T follicular helper cell (primary cell): Measurements from ENCODE around the gene ABHD15.
A peak's percentile ranks its signal among the peaks of the same experiment; 100 is the strongest.

ENCODE experiments used
- DNase-seq: peaks from one replicate; pipeline ENCODE4 v3.0.0-alpha.2; 2020; ENCODE audit warnings: low read depth

Gene ABHD15

DNA sequence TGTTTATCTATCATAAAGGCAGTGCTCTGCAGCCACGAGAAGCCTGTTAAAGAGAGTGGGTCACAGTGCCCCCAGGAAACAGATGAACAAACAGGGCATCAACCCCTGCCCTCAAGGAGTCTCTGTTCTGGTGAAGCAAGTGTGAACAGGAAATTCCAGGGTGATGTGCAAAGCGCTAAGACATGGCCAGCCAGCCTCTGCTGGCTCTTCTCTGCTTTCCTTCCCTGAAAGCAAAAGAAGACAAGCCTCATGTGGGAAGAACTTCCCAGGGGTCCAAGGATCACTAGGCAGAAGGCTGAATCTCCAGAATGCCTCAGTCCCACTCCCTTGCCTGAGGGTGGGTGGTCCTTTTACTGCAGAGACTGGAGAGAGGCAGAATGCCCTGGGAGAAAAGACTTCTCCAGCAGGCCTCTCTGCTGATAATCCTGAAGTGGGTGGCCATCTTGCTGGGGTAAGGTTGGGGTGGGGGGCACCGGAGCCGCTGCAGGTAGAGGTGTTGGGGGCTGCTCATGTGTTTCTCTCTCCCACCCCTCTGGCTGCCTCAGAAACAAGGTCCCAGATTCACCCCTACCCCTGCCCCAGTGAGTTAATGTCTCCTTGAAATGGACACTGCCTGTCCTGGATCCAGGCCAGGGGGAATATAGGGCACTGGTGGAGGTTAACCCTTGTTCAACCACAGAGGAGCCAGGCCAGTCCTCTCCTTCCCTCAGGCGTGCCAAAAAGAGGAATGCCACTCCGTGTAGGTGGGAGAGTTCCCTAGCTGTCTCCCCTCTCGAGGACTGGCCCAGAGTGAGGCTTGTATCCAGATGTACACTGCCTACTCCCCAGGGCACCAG lies 28.5 kb upstream of the ABHD15 start:
- DNase-seq, result no peak

DNA sequence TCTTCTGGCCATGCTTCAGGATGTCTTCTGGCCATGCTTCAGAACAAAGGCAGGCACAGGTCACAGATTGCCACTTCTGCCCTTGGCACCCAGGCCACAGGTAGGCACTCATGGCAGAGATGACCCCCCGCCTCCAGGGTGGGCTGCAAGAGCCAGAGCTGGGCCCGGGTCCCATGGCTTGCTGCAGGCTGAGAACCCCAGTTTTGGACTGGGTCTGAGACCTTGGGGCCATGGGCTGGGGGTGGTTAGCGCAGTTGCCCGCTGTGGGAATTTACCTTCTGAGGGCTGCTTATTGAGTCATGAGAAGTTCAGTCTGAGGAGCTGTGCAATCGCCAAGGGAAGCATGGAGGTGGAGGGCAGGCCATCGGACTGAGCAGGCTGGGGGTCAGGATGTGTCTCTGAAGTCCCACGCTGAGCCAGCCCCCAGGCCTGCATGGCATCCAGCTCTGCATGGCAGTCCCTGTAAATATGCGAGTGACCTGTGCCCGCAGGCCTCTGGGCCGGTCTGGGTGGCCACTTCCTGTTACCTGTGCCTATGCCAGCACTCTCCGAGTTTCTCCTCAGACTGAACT lies 27.8 kb upstream of the ABHD15 start:
- DNase-seq, result no peak

DNA sequence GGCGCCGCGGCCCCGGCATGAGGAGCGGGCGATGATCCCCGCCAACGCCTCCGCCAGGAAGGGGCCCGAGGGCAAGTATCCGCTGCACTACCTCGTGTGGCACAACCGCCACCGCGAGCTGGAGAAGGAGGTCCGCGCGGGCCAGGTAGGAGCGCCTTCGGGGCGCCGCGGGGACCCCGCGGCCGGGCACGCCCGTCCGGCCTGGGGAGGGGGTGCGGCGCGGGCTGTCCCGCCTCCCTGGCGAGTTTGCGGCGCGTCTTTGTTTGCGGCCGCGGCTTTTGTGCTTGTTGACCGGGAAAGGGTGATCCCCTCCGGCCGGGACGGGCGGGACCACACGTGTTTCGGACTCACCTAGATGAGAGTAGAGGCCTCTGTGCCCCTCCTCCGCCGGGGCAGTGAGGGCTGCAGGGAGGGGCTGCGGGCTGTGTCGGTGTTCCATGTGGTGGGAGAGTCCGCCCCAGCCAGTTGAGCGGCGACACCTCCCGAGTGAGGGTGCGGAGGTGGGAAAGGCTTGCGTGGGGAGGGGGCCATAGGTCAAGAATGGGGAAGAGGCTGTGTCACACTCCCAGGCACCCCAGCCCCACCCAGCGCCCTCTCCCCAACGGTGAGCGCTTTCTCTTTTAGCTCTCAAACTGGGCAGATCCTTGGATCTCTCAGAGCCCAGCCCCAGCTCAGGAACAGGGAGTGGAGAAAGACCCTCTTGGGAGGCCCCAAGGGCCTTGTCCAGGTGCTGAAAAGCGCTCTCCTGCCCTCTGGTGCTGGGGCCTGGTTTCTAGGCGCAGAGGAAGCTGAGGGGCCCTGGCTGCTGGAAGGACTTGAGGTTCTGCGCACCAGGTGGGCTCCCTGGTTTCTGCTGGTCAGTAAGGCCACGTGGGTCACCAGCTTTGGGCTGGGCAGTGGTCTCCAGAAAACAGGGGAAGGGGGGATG lies 27.0 kb upstream of the ABHD15 start:
- no peak for DNase-seq

DNA sequence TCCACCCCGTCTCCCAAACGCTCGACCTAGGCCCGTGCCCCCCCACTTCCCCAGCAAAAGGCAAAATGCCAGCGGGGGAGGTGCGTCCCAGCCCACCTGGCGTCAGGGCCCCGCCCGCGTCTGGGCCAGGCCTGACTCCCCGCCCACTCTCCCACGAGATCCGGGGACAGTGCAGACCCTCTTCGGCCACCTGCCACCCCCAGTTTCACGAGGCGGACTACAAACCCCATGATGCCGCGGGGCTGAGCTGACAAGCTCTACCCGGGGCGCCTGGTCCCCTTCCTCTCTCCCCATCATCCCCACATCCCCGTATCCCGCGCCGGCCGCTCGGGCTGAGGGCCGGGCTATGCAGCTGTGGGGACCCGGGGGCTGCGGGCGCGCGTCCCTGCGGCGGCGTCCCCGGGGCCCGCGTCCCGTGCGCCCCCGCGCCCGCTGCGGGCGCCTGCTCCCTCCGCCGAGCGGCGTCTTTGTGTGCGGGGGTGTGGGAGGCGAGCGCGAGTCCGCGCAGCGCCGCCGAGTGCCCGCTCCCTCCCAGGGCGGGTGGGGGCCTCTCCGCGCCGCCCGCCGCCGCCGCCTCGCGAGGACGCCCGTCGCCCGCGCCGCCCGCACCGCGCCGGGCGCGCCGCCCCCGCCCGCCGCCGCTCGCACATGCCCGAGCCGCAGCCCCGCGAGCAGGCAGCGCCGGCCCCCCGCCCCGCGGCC lies 26.2 kb upstream of the ABHD15 start, which contains the start of gene ANKRD13B:
Gene ANKRD13B (plus strand): TSS at position 283 of the 702 bp plus-strand sequence. CDS start 490 bp downstream, outside the sequence.
- DNase-seq, result no peak

DNA sequence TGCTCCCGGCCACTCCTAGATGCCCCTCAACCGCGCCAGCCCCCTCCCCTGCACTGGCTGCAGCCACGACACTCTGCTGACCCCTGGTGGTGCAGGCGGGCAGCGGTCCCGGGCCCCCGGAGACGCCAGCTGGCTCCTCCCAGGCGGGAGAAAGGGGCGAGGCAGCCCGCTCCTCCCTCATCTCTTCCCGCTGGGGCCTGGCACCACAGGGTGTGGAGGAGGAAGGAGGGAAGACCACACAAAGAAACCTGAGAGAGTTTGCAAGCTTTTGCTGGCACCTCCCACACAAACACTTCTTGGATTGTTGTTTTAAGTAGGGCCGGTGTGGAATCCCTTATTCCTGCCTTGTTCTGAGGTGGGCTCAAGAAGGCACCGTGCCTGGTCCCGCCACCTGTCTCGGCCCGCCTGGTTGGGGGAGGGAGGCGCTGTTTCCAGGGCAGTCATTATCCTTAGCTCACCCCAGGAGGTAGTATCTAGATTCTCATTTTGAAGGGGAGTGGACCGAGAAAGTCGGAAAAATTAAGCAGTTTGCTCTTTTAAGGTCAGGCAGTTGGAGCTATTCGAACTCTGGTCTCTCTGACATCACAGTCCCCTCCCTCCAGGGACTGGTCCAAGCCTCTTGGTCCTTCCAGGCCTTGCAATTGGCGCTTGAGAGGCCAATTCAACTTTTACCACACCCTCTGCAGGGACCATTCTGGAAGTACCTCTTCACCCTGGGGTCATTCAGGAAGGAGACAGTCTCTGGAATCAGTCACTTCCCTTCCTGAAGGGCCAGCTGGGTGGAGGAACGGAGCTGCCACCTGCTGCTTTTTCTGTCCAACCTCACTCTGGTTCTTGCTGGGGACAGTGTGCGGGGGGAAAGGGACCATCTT lies 25.1 kb upstream of the ABHD15 start:
- DNase-seq, result peak; percentile 62

DNA sequence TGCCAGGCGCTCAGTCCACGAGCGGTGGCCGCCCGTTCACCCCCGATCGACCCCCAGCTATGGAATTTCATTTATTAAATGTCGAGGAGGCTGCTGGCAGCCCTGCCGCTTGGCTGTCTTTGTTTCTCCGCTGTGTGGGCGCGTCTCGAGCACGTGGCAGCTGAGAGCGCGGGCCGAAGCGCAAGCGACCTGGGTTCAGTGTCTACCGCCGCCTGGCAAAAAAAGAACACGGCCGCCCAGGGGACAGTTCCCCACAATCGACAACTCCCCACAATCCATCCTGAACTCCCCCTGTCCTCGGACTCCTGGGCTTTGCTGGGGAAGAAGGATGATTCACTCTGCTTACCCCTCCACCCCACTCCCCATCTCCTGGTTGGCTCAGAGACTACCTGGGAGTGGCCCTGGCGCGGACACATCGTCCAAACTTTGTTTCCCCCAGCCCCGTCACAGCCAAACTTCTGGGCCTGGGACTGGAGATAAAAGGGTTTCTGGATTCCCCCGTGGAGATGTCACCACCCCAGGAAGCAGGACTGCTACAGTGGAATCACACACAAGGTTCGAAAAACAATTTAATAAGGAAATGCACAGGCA lies 24.4 kb upstream of the ABHD15 start:
- no peak for DNase-seq

DNA sequence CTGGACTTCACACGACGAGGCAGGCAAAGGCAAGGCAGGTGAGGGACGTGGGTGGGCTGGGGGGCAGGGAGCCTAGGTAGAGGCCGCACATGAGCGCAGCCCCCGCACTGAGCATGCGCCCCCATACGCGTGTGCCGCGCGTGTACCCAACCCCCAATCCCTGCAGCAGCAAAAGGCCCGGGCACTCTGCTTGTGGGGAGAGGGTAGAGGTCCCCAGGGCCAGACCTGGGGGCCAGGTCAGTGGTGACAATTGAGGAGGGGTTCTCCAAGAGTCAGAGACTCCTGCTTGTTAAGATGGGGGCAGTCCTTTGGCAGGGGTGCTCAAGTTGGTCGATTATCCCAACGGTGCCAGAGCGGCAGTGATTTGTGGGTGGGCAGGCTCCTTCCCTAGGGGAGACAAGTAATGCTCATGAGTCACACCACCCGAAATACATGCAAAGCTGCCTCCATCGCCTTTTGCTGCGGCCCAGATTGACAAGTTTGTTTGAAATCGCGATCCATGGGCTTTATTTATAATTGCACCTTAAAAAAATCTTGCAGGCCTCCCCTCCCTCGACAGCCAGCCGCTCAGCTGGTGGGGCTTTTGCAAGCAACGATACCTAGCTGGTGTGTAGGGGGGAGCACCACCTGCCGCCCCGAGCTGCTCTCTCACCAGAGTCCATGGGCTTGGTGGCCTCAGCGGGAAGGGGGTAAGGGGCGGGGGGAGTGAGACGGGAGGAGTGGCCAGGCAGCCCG lies 23.7 kb upstream of the ABHD15 start:
- no peak for DNase-seq

DNA sequence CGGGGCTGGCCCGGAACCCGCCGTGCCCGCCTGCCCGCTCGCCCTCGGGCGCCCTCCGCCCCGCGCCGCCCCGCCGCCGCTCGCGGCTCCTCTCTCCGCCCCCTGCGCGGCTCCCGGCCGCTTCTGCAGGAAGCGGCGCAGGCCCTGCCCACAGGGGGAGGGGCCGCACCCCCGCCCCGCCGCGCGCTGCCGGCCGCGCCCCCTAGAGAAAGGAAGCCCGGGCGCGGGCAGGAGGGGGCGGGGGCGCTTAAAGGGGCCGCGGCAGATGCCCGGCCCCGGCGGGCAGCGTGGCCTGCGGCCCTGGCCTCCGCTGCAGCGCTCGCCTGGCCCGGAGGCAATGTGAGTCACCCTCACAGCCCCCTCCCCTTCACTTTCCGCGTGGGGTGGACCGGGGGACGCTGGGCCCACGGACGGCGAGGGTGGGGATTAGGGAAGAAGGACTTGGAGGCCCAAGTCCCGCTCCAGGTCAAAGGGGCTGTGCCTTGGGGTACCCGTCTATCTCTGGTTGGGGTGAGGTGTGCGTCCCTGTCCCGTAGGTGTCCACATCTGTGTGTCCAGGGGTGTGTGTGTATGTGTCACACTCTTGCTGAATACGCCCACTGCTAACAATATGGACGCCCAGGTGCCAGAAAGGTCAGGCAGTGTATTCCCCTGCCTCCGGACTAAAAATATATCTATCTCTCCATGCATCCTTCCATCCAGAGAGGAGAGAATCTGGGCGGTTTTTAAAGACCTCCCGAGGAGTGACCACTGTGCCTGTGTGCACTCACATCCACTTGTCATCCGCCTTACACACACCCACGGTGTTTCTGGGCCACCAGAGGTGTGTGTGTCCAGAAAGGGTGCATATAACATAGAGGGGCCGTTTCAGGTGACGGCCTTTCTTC lies 22.9 kb upstream of the ABHD15 start, which contains the start of gene GIT1:
Gene GIT1 (minus strand): TSS at position 125 of the 887 bp plus-strand sequence. CDS start 270 bp downstream, outside the sequence.
- peak; percentile 76 for DNase-seq

DNA sequence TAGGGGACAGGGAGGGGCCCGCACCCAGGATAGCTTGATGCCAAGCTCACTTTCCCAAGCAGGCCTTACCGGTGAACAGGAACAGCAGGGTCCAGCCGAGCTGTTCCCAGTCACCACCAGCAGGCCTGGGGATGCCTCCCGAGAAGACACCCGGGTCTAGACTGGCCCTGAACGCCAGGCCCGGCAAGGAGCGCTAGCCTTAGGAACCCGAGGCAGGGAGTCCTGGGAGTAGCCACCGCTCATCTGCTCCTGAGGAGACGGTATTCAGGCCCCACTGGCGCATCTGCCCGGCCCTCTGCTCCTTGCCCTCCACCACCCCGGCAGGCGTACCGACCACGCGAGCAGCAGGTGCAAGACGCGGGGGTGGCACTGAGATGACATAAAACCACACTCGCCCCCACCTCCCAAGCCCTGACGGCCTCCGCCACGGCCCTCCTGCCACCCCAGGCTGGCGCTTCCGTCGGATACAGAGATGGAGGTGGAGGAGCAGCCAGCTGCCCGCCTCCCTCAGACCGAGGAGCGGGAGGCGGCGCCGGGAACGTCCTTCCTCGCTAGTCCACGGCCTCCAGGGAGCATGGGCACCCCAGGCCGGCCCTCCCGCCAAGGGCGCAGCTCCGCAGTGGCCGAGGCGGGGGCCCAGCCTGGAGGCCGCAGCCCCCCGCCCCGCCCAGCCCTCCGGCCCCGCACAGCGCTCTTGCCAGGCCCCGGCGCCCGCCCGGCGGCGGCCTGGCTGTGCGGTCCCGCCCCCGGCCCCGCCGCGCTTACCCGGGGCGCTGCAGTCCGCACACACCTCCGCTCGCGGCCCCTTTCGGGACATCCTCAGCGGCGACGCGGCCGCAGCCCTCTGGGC lies 21.9 kb upstream of the ABHD15 start:
- DNase-seq, result no peak

DNA sequence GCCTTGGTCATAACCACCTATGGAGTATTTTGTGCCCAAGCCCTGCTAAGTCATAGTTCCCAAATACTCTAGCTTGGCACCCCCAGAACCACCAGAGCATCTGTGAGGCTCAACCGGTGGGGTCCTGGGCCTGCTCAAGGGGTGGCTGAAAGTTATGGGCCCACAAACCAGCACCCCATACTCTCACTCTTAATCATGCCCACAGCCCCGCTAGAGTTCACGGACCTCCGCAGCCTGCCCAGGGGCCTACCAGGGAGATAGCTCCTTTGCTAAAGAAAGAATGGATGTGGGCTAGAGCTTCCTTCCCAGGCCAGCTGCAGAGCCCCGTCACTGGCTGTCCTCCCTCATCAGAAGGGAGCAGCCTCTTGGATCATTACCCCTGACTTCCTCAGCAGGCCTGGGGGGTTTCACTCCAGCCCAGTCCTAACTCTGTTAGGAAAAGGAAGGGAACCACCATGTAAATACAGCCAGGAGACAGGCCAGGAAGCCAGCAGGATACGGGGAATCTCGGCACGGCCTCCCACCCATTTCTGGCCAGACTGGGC lies 21.3 kb upstream of the ABHD15 start:
- no peak for DNase-seq

DNA sequence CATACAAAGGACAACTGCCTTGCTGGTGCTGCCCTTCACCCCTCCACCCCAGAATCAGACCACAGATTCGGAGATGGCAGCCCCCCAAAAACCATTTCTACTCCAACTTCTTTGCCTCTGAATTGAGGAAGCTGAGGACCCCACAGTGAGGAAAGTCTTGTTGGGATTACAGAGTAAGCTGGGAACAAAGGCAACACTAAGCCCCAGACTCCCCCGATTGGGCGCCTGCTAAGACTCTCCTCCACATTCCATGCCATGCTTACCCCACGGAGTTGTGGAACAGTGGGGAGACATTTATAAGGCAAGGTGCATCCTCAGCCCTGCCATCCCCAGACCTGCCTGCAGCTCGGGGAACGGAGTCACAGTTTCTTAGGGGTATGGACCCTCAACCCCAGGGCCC lies 20.8 kb upstream of the ABHD15 start:
- no peak for DNase-seq

DNA sequence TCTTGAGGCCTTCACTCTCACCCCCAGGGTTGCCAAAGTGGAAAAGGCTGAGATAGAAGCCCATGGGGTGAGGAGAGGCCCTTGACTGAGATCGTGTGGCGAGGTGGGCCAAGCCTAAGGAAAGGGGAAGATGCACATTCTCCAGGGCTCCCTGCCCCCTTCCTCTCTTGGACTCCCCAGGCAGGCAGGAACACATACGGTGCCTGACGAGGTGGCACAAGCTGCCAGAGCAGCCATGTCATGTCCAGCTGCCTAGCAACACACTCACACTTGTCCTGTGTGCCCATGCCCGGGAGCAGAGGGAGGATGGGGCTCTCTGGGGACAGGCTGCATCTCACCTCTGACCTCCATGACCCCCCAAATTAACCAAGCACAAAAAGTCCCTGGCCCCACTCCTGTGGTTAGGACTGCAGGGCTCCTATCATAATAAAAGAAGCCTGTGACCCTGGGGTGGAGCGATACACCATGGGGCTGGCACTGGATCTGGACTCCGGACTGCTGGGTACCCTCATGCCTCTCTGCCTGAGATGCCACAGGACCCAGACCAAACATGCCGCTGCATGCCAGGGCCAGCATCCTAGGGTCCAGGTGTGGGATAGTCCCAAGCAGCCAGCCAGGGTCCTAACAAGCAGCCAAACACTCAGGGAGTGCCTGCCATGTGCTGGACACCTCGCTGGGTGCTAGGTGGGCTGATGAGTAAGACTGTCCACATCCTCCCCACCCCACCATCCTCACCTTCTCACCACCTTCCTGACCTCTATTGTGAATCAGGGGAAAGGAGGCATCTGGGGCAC lies 20.0 kb upstream of the ABHD15 start:
- DNase-seq, result no peak

DNA sequence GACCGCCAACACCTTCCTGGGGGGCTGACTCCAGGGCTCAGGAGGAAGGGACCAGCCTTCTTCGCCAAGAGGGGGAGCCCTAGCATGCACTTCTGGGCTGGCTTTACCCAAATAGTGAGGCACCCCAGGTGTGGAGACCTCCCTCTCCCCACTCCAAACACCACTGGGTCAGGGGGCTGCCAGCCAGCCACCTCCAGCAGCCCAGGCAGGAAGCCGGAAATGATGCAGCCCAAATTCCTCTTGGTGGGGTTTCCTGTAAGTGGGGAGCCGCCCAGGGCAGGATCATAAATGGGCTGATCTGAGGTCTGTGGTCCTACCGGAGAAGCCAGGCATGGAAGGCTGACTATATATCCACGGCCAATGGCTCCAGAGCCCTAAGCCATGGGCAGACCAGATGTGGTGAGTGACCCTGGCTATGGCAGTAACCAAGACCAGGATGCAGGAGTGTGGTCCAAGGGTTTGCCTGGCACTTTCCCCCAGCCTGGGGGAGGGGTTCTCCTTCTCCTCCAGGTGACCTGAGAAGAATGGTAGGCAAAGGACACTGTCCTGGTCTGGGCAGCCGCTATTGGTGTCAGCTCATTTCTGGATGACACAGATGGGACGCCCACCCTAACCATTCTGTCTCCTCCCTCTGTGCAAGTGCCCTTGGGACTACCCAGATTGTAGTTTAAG lies 18.4 kb upstream of the ABHD15 start:
- peak; percentile 14 for DNase-seq

DNA sequence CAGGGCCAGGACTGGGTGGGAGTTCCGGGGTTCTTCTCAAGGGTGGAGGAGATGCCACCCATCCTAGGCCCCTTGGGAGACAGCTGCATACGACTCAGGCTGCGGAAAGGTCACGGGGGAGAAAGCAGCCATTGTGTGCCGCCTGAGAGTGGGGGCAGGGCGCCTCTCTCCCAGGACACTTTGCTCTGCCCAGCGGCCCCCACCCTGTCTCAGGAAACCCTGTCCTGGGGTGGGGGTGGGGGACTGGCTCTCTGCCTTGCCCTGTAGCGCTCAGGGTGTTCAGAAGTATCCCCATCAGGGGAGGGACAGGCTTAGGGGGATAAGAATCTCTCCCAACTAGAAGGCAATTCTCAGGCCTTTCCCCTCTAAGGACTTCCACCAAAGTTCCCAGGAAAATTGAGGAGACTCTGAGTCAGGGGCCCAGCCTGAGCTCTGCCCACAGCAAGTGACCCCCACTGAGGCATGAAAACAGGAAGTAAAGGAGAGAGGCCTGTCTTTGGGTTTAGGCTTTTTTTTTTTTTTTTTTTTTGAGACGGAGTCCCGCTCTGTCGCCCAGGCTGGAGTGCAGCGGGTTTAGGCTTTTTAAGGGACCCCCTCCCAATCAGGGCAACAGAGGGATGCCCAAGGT lies 17.7 kb upstream of the ABHD15 start:
- no peak for DNase-seq
